Stimulated activated CD8-positive, alpha-beta memory T cell treated with anti-CD3 and anti-CD28 coated beads, Interleukin-4, amount 100 ng/mL, for 4 hours (primary cell): ENCODE measurements around the gene RUNX1.

Experiments used
- DNase-seq, 2 donors: peaks; one replicate each; pipeline ENCODE4 v3.0.0-alpha.2; 2020; ENCODE audit warnings: low read depth in 2 of 2, low spot score in 1 of 2

The RUNX1 gene

GRCh38 chr21:34926803-34927467 is 122.2 kb downstream of the RUNX1 start:
- no peak for DNase-seq

- no peak for DNase-seq
These were observed 123.5 kb downstream of the RUNX1 start for GRCh38 chr21:34925597-34925996.

GRCh38 chr21:34924771-34925419 is 124.2 kb downstream of the RUNX1 start:
- DNase-seq: no peak

GRCh38 chr21:34924194-34924593 is 124.9 kb downstream of the RUNX1 start:
- no peak for DNase-seq

- DNase-seq: no peak
These were observed 125.5 kb downstream of the RUNX1 start for GRCh38 chr21:34923626-34924025.

GRCh38 chr21:34923202-34923601 is 125.9 kb downstream of the RUNX1 start:
- no peak for DNase-seq

- DNase-seq: no peak
These were observed 126.6 kb downstream of the RUNX1 start for GRCh38 chr21:34922479-34922878.

GRCh38 chr21:34921151-34921550 is 128.0 kb downstream of the RUNX1 start:
- DNase-seq: no peak

GRCh38 chr21:34919406-34919805 is 129.7 kb downstream of the RUNX1 start:
- no peak for DNase-seq

GRCh38 chr21:34916446-34916845 is 132.7 kb downstream of the RUNX1 start:
- no peak for DNase-seq

GRCh38 chr21:34915364-34915841 is 133.7 kb downstream of the RUNX1 start:
- DNase-seq: no peak

GRCh38 chr21:34914239-34914638 is 134.9 kb downstream of the RUNX1 start:
- DNase-seq: no peak

- no peak for DNase-seq
These were observed 135.3 kb downstream of the RUNX1 start for GRCh38 chr21:34913811-34914210.

GRCh38 chr21:34912022-34912945 is 136.8 kb downstream of the RUNX1 start:
- no peak for DNase-seq

GRCh38 chr21:34911360-34911759 is 137.7 kb downstream of the RUNX1 start:
- DNase-seq: no peak

GRCh38 chr21:34910396-34910795 is 138.7 kb downstream of the RUNX1 start:
- no peak for DNase-seq

- no peak for DNase-seq
These were observed 139.4 kb downstream of the RUNX1 start for GRCh38 chr21:34909492-34910292.

- DNase-seq: no peak
These were observed 140.6 kb downstream of the RUNX1 start for GRCh38 chr21:34908419-34909055.

GRCh38 chr21:34907461-34908418 is 141.4 kb downstream of the RUNX1 start:
- no peak for DNase-seq
